ENCODE measurements around the gene TUBGCP5.

DNA sequence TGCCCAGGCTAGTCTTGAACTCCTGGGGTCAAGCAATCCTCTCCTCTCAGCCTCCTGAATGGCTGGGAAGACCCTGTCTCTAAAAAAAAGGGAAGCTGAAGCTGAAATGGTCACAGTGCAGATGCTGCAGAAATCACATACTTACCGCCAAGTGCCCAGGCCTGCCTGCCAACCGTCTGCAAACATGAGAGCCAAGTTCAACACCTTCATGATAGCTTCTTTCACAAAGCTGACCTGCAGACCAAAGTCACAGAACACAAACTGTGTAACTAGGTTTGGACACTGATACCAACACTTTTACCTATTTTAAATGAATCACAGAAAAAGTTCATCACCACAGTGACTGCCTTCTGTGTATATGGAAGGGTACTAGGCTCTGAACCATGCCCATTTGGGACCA lies 36.4 kb downstream of the TUBGCP5 start:
- TF ChIP-seq POLR2A (IDR thresholded peaks at IDR 0.05; ENCODE audit: low read depth, low read length) (no peak), SMC3 (IDR thresholded peaks at IDR 0.05; ENCODE audit: low read depth, low read length) (no peak), CEBPB (IDR thresholded peaks at IDR 0.05; ENCODE audit: low read depth, low read length) (no peak), BHLHE40 (IDR thresholded peaks at IDR 0.05; ENCODE audit: low read depth, low read length) (no peak), RAD21 (IDR thresholded peaks at IDR 0.05; ENCODE audit: low read length) (no peak), RFX5 (IDR thresholded peaks at IDR 0.05; ENCODE audit: low read depth, low read length) (no peak), RCOR1 (IDR thresholded peaks at IDR 0.05; ENCODE audit: insufficient replicate concordance, low read length) (no peak)
- TF ChIP-seq, protein P1, sequence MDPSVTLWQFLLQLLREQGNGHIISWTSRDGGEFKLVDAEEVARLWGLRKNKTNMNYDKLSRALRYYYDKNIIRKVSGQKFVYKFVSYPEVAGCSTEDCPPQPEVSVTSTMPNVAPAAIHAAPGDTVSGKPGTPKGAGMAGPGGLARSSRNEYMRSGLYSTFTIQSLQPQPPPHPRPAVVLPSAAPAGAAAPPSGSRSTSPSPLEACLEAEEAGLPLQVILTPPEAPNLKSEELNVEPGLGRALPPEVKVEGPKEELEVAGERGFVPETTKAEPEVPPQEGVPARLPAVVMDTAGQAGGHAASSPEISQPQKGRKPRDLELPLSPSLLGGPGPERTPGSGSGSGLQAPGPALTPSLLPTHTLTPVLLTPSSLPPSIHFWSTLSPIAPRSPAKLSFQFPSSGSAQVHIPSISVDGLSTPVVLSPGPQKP (IDR thresholded peaks at IDR 0.05; ENCODE audit: borderline replicate concordance, low read depth, low read length): no peak
- TF ChIP-seq, protein P2, sequence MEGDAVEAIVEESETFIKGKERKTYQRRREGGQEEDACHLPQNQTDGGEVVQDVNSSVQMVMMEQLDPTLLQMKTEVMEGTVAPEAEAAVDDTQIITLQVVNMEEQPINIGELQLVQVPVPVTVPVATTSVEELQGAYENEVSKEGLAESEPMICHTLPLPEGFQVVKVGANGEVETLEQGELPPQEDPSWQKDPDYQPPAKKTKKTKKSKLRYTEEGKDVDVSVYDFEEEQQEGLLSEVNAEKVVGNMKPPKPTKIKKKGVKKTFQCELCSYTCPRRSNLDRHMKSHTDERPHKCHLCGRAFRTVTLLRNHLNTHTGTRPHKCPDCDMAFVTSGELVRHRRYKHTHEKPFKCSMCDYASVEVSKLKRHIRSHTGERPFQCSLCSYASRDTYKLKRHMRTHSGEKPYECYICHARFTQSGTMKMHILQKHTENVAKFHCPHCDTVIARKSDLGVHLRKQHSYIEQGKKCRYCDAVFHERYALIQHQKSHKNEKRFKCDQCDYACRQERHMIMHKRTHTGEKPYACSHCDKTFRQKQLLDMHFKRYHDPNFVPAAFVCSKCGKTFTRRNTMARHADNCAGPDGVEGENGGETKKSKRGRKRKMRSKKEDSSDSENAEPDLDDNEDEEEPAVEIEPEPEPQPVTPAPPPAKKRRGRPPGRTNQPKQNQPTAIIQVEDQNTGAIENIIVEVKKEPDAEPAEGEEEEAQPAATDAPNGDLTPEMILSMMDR (conservative IDR thresholded peaks at IDR 0.05; ENCODE audit: low read depth, low read length): no peak
- TF ChIP-seq, protein P3, sequence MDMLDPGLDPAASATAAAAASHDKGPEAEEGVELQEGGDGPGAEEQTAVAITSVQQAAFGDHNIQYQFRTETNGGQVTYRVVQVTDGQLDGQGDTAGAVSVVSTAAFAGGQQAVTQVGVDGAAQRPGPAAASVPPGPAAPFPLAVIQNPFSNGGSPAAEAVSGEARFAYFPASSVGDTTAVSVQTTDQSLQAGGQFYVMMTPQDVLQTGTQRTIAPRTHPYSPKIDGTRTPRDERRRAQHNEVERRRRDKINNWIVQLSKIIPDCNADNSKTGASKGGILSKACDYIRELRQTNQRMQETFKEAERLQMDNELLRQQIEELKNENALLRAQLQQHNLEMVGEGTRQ (IDR thresholded peaks at IDR 0.05; ENCODE audit: low read depth, low read length): no peak

Data from IMR-90 (cell line).